B cell (primary cell): ENCODE data around the gene NMUR2. TPM values are rescaled to one million over a fixed set of nuclear protein-coding genes. Genes with fewer than 3 reads are reported as not detected.

Experiments used
- ATAC-seq: fragments of 200-7000 bp; cut with Tn5 transposase; one replicate; pipeline ENCODE4 v1.10.0; 2021; ENCODE audit warnings: low read depth, mild to moderate bottlenecking, moderate number of reproducible peaks, moderate library complexity
- CTCF ChIA-PET: fragments of 350-600 bp; sonication (Branson Sonifier 250); formaldehyde crosslinking; loops from one replicate; lab custom pipeline; 2021; ENCODE audit warnings: antibody characterized with exemption, inconsistent platforms; lab: Charles Lee
- POLR2A ChIA-PET: fragments of 350-600 bp; sonication (Branson Sonifier 250); formaldehyde crosslinking; loops from one replicate; lab custom pipeline; 2021; ENCODE audit warnings: antibody characterized with exemption; lab: Charles Lee
- DNase-seq: peaks from one replicate; pipeline ENCODE4 v3.0.0; 2013
- H2AFZ ChIP-seq: 2 replicates; pipeline ENCODE4 v1.6.1; 2012; ENCODE audit warnings: mild to moderate bottlenecking, low read depth, low read length; ENCODE audit not compliant: insufficient read depth, poor library complexity, severe bottlenecking
- H3K27ac ChIP-seq, 2 donors: 1 replicate in 1 of 2; 2 replicates in 1 of 2; pipeline ENCODE4 v1.5.1; 2012 to 2013; ENCODE audit warnings: low read length in 2 of 2, mild to moderate bottlenecking in 2 of 2, moderate library complexity in 1 of 2
- H3K27me3 ChIP-seq, 4 experiments: fragments of 200-600 bp in 1 of 4; sonication (generic) in 1 of 4; replicated peaks in 1 of 4; 1 replicate in 2 of 4; 2 replicates in 2 of 4; pipeline versions ENCODE4 v1.6.1 to v1.7.0; 2013 to 2016; ENCODE audit warnings: low read length in 3 of 4, mild to moderate bottlenecking in 2 of 4, mixed read lengths in 1 of 4, moderate library complexity in 1 of 4; ENCODE audit not compliant: insufficient read depth in 4 of 4, control insufficient read depth in 3 of 4; ENCODE audit errors: control extremely low read depth in 1 of 4
- H3K36me3 ChIP-seq, 2 experiments: replicated peaks in 1 of 2; 1 replicate in 1 of 2; 2 replicates in 1 of 2; pipeline versions ENCODE4 v1.6.1 to v1.7.1; 2013; ENCODE audit warnings: low read length in 1 of 2; ENCODE audit not compliant: insufficient read depth in 2 of 2, control insufficient read depth in 1 of 2; ENCODE audit errors: control extremely low read depth in 1 of 2, extremely low read depth in 1 of 2
- H3K4me1 ChIP-seq, 2 donors: fragments of 200-600 bp in 1 of 2; sonication (generic) in 1 of 2; 1 replicate in 1 of 2; 2 replicates in 1 of 2; pipeline versions ENCODE4 v1.5.1 to v1.6.1; 2013 to 2017; ENCODE audit warnings: low read length in 2 of 2; ENCODE audit not compliant: control insufficient read depth in 2 of 2, insufficient read depth in 2 of 2
- H3K4me2 ChIP-seq: replicated peaks from 2 replicates; pipeline ENCODE3; 2012; ENCODE audit warnings: mild to moderate bottlenecking, low read depth, low read length; ENCODE audit not compliant: poor library complexity, severe bottlenecking
- H3K4me3 ChIP-seq, 5 experiments: fragments of 200-600 bp in 1 of 5; sonication (generic) in 1 of 5; 1 replicate in 3 of 5; 2 replicates in 2 of 5; pipeline versions ENCODE4 v1.5.1 to v1.7.0; 2011 to 2016; ENCODE audit warnings: low read length in 4 of 5, mild to moderate bottlenecking in 4 of 5, low read depth in 2 of 5, control low read depth in 1 of 5, moderate library complexity in 1 of 5; ENCODE audit not compliant: insufficient read depth in 1 of 5; ENCODE audit errors: control extremely low read depth in 1 of 5, extremely low read depth in 1 of 5
- H3K79me2 ChIP-seq: fragments of 200-600 bp; sonication (generic); one replicate; pipeline ENCODE4 v1.6.0; 2016; ENCODE audit warnings: low read length; ENCODE audit not compliant: control insufficient read depth, insufficient read depth
- H3K9ac ChIP-seq: fragments of 200-600 bp; sonication (generic); 2 replicates; pipeline ENCODE4 v1.6.1; 2017; ENCODE audit warnings: mild to moderate bottlenecking, low read length, moderate library complexity
- H3K9me3 ChIP-seq, 3 donors: one replicate each; pipeline versions ENCODE4 v1.6.1 to v1.7.1; 2013; ENCODE audit warnings: low read length in 2 of 3; ENCODE audit not compliant: control insufficient read depth in 2 of 3, insufficient read depth in 1 of 3; ENCODE audit errors: control extremely low read depth in 1 of 3
- H4K20me1 ChIP-seq: 2 replicates; pipeline ENCODE4 v1.6.0; 2012; ENCODE audit warnings: mild to moderate bottlenecking, low read length; ENCODE audit not compliant: insufficient read depth, control insufficient read depth, poor library complexity, severe bottlenecking
- H3K27ac Mint-ChIP-seq: one replicate; pipeline ENCODE4 v1.8.0; 2021; ENCODE audit warnings: mixed read lengths
- H3K27me3 Mint-ChIP-seq: one replicate; pipeline ENCODE4 v1.8.0; 2021; ENCODE audit warnings: mixed read lengths
- H3K4me1 Mint-ChIP-seq: one replicate; pipeline ENCODE4 v1.8.0; 2021; ENCODE audit warnings: mixed read lengths
- H3K4me3 Mint-ChIP-seq: one replicate; pipeline ENCODE4 v1.8.0; 2021; ENCODE audit warnings: mixed read lengths
- H3K9me3 Mint-ChIP-seq: one replicate; pipeline ENCODE4 v1.8.0; 2022; ENCODE audit warnings: mixed read lengths; ENCODE audit not compliant: insufficient read depth
- EZH2 ChIP-seq: IDR thresholded peaks from 2 replicates; pipeline ENCODE4 v1.6.1; 2012; ENCODE audit warnings: borderline replicate concordance, low read depth, mild to moderate bottlenecking, moderate library complexity, low read length; ENCODE audit not compliant: insufficient read depth, poor library complexity, severe bottlenecking
- WGBS: methylation state at CpG from one replicate; pipeline ENCODE4 v1.1.5; 2013; ENCODE audit warnings: missing lambda C conversion rate; ENCODE audit not compliant: insufficient coverage; 5-methylcytosine and 5-hydroxymethylcytosine counted together
- intact Hi-C: fragments of 100-400 bp; cut with micrococcal nuclease; formaldehyde crosslinking; loops from one replicate; pipeline ENCODE4 v1.10.0; 2022
- polyA plus RNA-seq: library from polyadenylated mRNA; depleted of rRNA; stranded (reverse); fragments of >200 nt; gene quantifications from 2 replicates; pipeline ENCODE4 v1.2.3, GENCODE V29; 2012
- total RNA-seq, 2 donors: library from RNA; stranded (reverse); fragments of 120-200 nt in 1 of 2; gene quantifications; 1 replicate in 1 of 2; 2 replicates in 1 of 2; pipeline versions ENCODE4 v1.2.3 to v1.2.4, GENCODE V29; 2013 to 2022
- TF ChIP-seq, protein P1 (sequence below): fragments of 200-600 bp; IDR thresholded peaks from one replicate; pipeline ENCODE4 v1.8.0; 2022; ENCODE audit warnings: antibody characterized with exemption, mild to moderate bottlenecking

The NMUR2 gene
- total and polyA plus RNA-seq, 2 donors (not counting 1 experiment from before 2014, with no cell fraction given): not detected

DNA sequence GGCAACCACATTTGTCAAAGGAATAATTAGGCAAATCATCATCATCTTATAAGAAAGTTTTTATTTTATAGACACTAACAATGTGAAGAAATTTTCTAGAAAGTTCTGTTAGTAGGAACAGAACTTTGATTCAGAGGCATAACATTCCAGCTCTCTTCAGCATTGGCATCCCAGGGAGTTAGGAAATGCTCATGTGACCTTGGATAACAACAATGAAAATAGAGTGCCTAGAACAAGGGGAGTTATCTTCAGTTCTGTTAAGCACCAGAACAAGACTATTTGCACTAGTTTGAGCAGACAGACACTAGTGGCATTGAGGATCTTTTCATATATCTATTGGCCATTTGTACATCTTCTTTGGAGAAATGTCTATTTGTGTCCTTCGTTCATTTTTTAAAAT, 7.0 kb upstream of the NMUR2 start:
- intact Hi-C loops: no loop called here
- no peak overlapping the region for H3K4me2 ChIP-seq
- H3K27me3 ChIP-seq: no peaks in the 10 kb centered on the region

DNA sequence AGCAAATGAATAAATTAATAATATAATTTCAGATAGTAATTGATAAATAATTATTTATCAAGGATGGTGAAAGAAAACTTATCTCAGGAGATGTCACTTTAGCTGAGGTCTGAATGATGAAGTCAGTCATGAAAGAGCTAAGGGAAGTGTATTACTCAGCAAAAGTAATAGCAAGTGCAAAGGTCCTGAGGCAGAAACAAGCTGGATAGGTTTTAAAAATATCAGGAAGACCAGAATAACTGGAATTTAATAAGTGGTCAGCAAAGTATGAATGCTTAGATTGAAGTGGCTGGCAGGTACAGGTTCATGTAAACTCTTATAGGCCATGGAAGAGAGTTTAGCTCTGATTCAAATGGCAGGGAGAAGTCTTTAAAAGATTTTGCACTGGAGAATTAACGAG, 1.0 kb upstream of the NMUR2 start:
- no CpG with 5 or more reads among the region's 1 CpG for WGBS
- Histone ChIP-seq H3K9me3 (peaks cover 0 to 3% (median 0%) of the 10 kb centered on the region in 3 donors), H3K27me3 (no peaks in the 10 kb centered on the region), H2AFZ (no peak overlapping the region), H3K79me2 (no peaks in the 10 kb centered on the region), H3K4me2 (no peak overlapping the region), H3K4me3 (no peak overlapping the region), H3K36me3 (no peaks in the 10 kb centered on the region), H3K4me1 (no peaks in the 10 kb centered on the region), H4K20me1 (no peaks in the 10 kb centered on the region), H3K9ac (no peak overlapping the region), H3K27ac (no peak overlapping the region)
- POLR2A ChIA-PET: no interaction called here
- CTCF ChIA-PET: no interaction called here
- Mint-ChIP-seq H3K27ac (no peak overlapping the region), H3K9me3 (peaks cover 1% of the 10 kb centered on the region), H3K4me1 (no peaks in the 10 kb centered on the region), H3K4me3 (no peak overlapping the region), H3K27me3 (peaks cover 3% of the 10 kb centered on the region)
- ATAC-seq: no peak
- intact Hi-C loops: no loop called here
- no peak for TF ChIP-seq EZH2
- TF ChIP-seq, protein P1, sequence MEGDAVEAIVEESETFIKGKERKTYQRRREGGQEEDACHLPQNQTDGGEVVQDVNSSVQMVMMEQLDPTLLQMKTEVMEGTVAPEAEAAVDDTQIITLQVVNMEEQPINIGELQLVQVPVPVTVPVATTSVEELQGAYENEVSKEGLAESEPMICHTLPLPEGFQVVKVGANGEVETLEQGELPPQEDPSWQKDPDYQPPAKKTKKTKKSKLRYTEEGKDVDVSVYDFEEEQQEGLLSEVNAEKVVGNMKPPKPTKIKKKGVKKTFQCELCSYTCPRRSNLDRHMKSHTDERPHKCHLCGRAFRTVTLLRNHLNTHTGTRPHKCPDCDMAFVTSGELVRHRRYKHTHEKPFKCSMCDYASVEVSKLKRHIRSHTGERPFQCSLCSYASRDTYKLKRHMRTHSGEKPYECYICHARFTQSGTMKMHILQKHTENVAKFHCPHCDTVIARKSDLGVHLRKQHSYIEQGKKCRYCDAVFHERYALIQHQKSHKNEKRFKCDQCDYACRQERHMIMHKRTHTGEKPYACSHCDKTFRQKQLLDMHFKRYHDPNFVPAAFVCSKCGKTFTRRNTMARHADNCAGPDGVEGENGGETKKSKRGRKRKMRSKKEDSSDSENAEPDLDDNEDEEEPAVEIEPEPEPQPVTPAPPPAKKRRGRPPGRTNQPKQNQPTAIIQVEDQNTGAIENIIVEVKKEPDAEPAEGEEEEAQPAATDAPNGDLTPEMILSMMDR: no peak
- DNase-seq: no peak

More for the DNA sequence above, 7.0 kb upstream of the NMUR2 start:
- Histone ChIP-seq H3K36me3 (no peaks in the 10 kb centered on the region), H3K9me3 (peaks cover 0 to 2% (median 0%) of the 10 kb centered on the region in 3 donors), H3K4me1 (no peaks in the 10 kb centered on the region), H2AFZ (no peak overlapping the region), H3K9ac (no peak overlapping the region), H4K20me1 (no peaks in the 10 kb centered on the region), H3K79me2 (no peaks in the 10 kb centered on the region), H3K4me3 (no peak overlapping the region), H3K27ac (no peak overlapping the region)
- no peak overlapping the region for H3K27ac Mint-ChIP-seq
- ATAC-seq (no peak), DNase-seq (no peak)
- H3K27me3 Mint-ChIP-seq: no peaks in the 10 kb centered on the region
- H3K4me1 Mint-ChIP-seq: no peaks in the 10 kb centered on the region
- CTCF ChIA-PET: no interaction called here
- no CpG with 5 or more reads among the region's 1 CpG for WGBS
- peaks cover 12% of the 10 kb centered on the region for H3K9me3 Mint-ChIP-seq
- POLR2A ChIA-PET: no interaction called here
- no peak overlapping the region for H3K4me3 Mint-ChIP-seq
- TF ChIP-seq, protein P1: no peak
- no peak for TF ChIP-seq EZH2
